Tongue (tissue), 2 donors: Measurements from ENCODE around the gene CST3. TPM values are rescaled to one million over a fixed set of nuclear protein-coding genes. Genes with fewer than 3 reads are reported as not detected.
"Not testable (repeated sequence)": the region's sequence is repeated elsewhere in the genome, so short reads cannot be mapped to it uniquely, and the experiment has no call there.

Experiments used
- DNase-seq: peaks from one replicate; pipeline ENCODE4 v3.0.0-alpha.2; 2015
- total RNA-seq: library from RNA; depleted of rRNA; stranded (reverse); fragments of >200 nt; gene quantifications from one replicate; pipeline ENCODE4 v1.2.3, GENCODE V29; 2014

The CST3 gene, protein sequence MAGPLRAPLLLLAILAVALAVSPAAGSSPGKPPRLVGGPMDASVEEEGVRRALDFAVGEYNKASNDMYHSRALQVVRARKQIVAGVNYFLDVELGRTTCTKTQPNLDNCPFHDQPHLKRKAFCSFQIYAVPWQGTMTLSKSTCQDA
- total RNA-seq, result 229 TPM

DNA sequence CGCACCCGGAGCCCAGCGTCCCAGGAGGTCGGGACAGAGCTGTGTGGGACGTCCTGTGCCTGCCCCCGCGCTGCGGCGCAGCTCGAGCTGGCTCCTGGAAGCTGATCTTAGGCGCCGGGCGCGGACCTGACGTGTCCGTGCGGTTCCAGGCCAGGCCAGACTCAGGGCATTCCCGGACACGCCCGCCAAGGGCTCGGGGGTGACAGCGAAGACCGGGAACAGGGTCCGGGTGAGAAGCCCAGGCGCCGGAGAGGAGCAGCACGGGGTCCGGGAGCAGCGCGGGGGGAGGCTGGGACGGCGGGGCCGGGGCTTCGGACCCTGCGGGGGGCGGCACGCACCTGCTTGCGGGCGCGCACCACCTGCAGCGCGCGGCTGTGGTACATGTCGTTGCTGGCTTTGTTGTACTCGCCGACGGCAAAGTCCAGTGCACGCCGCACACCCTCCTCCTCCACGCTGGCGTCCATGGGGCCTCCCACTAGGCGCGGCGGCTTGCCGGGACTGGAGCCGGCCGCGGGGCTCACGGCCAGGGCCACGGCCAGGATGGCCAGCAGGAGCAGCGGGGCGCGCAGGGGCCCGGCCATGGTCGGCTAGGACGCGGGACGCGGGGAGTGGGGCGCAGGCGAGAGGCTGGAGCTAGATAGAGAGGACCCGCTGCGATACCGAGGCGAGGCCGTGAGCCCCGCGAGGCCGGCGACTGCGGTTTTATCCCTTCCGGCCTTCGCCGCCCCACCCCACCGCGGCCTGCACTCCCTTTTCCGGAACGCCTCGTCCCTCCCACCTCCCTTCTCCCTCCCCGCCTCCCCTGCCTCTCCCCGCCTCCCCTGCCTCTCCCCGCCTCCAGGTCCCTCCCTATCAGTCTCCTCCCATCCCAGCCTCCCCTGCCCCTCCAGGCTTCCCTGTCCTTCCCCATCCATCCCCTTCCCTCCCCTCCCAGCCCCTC is at the start of gene CST3:
Gene CST3, minus strand, starts transcription at position 674 of the 940 bp plus-strand sequence. Its CDS starts 93 bp downstream, at position 581.
- DNase-seq, result peak; percentile 89

DNA sequence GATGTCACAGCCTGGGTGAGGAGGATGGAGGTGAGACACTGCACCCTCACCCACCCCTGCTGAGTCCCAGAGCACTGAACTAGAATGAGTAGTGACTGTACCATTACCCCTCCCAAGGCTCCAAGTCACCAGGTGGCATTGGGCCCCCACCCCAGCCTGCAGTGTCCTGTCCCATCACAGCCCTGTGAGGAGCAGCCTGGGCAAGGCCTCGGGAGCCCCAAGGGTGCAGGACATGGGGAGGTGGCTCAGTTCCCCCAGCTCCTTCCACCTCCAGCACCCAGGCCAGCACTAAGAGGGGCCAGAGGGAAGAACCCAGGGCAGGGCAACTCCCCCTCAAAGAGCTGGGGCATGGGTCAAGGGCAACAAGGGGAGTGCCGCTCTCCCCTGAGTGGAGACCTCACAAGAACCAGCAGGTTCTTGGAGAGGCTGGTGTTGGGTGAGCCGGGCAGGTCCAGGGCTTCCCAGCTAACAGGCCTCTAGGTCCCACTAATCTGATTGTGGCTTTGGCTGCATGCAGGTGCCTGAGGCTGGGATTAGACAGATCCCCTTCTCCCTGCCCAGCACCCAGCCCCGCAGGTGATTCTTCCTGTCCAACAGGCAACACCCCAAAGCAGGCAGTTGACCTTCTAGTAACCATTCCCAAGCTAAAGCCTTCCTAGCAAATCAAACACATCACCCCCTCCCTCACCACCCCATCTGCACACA is 48.4 kb upstream of the CST3 start:
- no peak for DNase-seq

DNA sequence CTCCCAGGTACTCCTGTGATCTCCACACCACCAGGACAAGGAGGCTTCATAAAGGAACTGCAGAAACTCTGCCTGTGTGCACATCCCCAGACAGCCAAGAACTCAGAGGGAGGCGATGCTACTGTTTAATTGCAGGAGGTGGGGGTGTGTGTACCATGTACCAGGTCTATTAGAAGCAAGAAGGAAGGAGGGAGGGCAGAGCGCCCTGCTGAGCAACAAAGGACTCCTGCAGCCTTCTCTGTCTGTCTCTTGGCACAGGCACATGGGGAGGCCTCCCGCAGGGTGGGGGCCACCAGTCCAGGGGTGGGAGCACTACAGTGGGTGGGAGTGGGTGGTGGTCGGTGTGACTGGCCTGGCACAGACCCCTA is 47.8 kb upstream of the CST3 start:
- not testable (repeated sequence) for DNase-seq

DNA sequence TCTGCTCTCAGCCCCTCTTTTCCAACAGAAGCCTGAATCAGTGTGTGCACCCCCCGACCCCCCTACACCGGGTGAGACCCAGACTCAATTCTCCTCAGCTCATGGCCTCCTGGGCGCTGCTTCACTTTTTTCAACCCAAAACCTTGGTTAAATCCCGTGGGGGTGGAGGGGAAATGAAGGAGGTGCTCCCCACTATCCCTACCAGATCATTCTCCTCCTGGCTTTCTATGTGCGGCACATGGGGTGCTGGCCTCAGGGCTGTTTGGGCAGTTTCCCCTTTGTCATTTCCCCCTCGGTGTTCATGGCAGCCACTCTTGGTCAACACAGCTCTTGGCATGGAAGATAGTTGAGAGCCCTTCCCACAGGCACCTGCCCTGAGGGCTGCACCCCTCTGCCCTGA is 46.5 kb upstream of the CST3 start:
- no peak for DNase-seq

DNA sequence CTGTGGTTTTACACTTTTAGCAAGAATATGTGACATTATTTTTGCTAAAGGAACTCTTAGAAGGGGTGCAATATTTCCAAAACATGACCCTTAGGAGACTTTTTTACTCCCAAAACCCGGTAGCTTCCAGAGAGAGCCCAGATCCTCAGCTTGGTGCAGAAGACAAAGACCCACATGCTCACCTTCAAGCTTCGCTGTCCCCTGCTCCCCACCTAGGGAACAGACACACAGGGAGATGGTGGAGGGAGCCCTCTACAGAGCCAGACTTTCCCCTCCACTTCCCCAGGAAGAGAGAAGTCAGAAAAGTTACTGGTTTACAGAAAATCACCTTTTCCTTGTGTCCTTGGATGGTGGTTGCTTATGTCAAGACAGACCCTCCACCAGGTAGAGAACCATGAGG is 46.1 kb upstream of the CST3 start:
- no peak for DNase-seq

DNA sequence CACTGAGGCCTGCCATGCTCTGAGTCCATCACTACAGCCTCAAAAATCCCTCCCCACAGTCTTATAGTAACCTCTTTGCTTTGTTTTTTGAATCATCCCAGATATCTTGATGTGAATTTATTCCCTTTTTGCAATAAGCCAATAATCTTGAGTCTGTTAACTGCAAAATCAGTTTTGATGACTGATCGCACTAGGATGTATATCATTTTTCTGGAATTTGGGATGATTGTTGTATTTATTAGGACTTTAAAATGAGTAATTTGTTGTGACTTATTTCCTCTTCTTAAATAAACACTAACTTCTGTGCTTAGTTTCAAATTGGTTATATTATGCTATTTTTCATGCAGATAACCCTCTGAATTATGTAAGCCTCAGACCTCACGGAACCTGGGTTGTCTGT is 45.5 kb upstream of the CST3 start:
- no peak for DNase-seq

DNA sequence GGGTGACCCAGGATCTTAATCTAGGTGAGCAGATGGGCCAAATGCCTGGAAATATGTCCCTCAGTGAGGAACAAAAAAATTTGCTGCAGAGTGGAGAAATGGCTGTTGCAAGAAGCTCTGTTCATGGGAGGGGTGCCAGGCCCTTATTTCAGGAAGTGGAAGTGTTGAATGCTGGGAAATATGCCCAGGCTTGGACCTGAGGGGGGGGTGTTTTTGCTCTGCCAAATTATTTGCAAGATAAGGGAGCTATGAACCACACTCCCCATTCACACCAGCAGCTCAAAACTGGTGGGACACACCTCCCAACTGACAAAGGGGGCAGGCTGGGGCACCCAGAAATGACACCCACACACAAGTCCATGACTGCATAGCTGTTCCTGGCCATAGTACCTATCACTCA is 42.4 kb upstream of the CST3 start:
- no peak for DNase-seq

DNA sequence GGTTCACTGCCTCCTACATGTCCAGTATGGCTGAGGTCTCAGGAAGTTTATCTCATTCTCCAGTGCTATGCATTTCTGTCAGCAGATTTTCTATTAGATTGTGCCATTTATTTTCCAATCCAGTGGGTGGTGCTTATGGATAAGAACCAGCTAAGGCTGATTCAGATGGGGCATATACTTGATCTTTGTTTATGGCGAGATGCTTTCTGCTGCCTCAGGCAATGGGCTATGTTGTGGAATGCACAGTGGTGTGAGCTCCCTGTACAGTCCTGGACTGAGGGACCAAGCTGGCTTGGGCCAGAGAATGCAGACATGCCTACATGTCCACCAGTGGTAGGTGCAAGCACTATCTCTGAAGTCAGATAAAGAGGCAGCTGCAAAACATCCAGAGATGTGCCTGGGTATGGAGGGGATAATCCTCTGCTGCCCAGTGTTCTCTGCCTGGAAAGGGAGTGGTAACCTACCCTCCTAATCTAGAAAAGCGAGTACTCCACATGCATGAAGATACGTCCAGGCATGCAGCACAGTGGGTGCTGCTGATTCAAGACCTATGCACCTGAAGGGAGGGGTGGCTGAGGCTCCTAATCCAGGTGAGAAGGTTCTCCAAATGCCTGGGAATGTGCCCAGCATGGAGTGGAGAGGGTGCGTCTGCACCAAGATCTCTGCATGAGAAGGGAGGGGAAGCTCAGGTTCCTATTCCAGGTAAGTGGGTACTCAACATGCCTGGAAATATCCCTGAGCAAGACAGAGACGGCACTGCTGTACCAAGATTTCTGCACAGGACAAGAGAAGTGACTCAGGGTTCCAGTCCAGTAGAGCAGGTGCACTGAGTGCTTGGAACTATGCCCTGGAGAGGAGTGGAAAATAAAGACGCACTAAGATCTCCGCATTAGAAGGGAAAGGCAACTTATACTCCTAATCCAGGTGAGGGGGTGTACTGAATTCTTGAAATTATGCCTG is 41.7 kb upstream of the CST3 start:
- no peak for DNase-seq

DNA sequence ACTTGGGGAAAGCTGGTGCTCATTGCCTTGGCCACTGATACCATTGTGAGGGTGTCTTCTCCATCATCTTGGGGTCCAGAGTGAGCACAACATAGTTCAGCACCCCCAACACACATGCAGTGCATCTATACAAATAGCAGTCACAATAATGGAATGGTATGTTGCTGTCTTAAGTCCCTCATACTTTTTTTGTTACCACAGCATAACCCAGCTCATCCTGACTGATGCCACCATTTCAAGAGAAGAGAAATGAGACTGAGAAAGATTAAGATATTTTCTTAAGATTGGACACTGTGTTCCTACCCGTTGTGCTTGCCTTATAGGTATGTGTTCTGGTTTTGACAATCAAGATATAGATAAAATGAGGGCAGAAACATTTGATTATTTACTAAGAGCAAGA is 35.5 kb upstream of the CST3 start:
- DNase-seq, result no peak

DNA sequence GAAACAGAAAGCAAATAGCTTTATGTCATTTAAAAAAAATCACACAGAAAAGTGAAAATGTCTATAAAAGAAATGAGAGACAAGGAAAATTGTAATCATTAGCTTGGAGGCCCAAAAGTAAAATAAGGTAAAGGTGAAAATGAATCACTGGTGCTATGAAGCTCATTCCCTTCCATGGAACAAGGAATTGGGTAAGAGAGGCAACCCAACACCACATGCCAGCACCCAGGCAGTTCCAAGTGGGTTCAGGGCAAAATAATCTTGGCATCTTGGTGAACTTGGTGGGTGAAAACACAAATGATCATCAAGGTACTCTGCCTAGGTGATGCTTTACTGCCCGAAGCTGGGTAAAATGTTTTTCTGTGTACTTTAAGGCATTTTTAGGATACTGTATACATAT is 34.4 kb upstream of the CST3 start:
- no peak for DNase-seq

DNA sequence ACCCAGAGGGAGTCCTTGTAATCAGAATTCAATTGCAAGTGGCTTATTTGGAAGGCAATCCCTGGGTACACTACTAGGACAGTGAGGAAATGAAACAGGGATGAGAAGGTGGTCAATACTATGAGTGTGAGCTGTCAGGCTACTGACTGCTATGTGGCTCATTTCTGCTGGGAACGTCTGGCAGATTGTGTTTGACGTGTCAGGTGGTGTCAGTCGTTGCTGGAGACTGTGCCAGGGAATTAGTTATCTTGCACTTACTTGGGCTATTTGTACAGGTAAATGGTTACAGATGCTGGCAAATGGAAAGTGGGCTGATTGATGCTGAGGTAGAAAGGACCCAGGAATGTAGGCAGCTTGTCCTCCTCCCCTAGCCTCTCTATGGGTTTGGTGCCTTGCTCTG is 33.7 kb upstream of the CST3 start:
- no peak for DNase-seq

DNA sequence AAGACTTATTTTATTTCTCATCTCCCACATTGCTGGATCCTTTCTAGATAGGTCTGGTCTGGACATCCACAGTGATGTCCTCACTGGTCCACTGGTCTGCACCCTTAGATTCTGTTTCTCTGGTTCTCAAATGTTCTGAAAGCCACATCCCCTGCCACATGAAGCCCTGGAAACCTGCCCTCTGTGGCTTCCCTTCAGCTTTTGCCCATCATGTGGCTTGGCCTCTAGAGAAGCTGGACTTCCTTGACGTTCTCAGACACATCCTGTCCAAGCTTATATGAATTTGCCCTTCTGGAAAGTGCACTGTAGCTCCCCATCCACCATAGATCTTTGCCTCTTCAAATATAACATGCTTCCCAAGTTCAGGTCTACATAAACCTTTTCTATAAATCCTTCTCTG is 32.6 kb upstream of the CST3 start:
- DNase-seq, result no peak

DNA sequence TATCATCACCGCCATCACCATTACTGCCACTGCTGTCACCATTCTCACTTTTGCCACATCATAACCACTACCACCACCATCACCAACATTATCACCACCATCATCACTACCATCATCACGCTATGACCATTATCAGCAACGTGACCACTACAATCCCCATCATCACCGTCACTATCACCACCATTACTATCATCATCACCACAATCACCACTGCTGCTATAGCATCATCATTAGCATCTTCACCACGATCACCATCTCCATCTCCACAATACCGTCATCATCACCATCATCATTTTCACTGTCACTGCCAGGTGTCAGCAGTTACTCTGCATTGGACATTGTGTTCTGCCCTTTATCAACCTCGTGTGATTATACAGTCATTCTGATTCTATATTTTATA is 32.1 kb upstream of the CST3 start:
- DNase-seq, result no peak

DNA sequence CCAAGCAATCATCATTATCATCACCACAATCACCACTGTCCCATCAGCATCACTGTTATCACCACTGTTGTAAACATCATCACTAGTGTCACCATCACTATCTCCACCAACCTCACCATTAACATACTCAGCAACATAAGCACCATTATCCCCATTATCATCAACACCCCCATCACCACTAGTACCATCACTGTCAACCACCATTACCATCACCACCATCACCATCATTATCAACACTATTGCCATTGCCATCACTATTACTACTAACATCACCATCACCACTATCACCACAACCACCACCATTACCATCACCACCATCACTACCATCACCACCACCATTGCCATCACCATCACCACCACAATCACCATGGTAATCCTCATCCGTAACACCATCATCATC is 31.6 kb upstream of the CST3 start:
- no peak for DNase-seq

DNA sequence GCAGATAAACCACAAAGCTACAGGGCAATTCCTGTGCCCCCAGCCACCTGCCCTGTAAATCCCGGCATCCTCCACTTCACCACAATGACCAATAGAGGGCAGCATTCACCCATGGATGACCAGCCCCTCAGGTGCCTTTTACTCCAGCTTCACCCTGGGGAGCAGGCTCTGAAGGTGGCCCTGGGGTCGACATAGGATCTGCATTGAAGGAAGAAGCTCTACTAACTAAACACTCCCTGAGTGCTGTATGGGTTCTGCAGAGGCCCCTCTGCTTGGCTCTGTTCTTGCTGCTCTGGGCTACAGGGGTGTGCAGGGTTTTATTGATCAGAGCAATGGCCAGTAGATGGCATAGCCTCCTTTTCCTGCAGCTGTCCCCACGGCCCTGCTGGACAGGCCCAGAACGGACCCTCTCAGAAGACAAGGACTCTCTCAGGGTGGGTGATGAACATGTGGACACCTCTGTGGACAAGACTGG is 30.8 kb upstream of the CST3 start:
- peak; percentile 56 for DNase-seq

DNA sequence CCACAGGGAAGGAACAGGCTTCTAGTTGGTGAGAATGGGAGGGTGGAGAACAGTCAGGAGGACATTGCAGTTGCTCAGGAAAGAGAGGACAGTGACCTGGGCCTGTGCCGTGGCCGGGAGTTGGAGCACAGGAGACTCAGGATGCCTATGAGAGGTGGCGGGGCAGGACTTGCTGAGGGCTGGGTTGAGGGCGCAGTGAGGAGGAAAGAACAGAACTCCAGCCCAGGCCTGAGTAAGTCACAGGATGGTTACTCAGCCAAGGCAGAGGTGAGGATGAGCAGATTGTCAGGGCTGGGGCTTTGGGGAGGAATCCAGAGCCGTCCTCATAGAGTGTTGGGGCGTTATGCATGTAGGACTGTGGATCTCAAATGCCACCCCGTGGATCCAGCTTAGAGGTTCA is 29.9 kb upstream of the CST3 start:
- DNase-seq, result no peak

DNA sequence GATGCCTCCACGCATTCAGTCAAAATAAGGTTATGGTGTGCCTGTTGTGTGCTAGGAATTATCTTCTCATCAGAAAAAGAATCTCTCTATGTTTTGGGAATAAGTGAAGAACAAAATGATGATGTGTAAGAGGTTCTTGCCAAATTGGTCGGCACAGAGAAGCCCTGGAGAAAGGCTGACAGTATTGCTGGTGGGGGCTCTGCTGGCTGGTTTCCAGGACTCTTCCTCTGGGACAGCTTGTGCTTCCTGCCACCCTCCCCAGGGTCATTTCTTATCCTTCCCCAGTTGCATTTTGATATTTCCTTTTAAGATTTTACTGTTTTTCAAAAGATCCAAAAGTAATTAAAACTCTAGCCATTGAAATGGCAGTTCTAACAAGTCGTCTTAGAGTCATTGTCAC is 28.9 kb upstream of the CST3 start:
- DNase-seq, result no peak

DNA sequence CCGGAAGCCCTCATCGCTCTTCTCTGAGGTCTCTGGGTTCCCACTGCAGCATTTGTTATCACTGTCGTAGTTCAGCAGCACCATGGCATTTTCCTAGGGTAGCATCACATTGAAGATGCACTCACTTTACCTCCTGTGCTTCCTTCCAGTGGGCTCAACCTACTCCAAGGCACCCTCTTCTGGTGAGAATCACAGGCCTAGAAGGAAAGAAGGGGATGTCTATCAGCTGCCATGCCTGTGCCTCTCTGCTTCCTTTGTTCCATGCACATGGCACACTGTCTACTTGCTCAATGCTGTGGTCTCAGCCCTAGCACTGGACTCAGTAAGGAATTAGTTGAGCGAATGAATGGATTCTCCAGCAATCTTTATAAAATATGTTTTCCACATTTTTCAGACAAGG is 28.4 kb upstream of the CST3 start:
- no peak for DNase-seq

DNA sequence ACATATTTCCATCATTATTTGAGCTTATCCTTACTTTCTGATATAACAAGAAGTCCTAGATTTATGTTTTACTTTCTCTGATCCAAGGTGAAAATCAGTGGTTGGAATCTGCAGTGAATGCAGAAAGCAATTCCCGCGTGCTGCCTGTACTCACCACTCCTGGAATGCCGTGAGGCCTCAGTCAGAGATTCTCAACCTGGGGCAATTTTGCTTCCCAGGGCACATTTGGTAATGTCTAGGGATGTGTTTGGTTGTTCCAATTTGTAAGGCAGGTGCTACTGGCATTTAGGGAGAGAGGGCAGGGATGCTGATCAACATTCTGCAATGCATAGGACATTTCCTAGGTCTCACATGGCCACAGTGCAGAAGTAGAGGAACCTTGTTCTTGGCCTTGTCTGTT is 27.2 kb upstream of the CST3 start:
- DNase-seq, result no peak

DNA sequence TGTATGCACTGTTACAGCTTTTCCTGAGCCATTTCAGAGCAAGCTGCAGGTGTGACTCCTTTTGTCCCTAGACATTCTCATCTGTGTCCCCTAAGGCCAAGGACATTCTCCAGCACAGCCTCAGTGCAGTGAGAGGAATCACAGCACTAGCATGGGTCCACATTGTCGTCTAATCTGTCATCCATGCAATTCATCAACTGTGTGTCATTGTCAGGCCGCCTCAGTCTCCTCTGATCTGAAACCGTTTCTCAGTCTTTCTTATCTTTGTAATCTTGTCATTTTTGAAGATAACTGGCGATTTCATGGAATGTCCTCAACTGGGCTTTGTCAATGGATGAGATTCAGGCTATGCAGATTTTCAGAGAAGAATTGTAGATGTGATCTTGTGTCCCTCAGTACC is 26.3 kb upstream of the CST3 start:
- not testable (repeated sequence) for DNase-seq

DNA sequence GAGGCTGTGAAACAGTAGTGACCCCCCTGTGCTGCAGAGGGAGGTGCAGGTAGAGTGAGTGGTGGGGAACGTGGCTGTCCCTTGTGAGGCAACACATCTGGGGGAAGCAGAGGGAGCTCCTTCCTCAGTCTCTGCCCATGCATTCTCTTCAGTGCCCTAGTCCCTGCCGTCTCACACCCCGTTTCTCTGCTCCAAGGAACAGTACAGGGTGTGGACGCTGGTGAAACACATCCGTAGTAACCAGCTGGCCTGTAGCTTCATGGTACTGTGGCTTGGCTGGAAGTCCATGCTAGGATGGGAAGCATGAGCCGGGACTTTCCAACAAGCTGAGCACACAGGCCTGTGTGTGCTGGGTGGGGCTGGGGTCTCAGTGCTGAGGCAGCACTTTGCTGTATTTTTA is 25.4 kb upstream of the CST3 start:
- no peak for DNase-seq

DNA sequence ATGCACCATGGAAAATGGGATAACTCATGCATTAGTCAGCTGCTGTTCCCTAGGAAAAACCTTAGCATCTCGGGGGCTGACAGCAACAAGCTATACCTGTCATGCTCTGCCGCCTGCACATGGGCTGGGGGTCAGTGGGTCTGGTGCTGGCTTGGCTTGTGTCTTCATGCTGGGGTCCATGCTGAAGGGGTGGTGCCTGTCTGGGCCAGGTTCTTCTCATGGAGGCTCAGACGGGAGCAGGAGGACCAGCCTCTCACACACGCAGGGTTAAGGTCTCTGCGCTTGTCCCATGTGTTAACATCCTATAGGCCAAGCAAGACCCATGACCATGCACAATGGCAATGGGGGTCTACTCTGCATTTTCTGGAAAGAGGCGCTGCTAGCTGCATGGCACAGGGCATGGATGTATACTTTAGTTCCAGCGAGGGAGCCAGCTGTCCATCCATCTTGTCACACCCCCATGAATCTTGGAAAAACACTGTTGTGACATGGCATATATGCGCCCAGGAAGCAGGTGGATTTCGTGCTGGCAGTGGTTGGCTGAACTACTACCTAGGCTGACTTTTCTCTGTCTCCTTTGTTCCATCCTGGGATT is 24.6 kb upstream of the CST3 start:
- no peak for DNase-seq
